Measurements from ENCODE around the gene CSRNP3. TPM values are rescaled to one million over a fixed set of nuclear protein-coding genes. Genes with fewer than 3 reads are reported as not detected.

The CSRNP3 gene
- total and polyA plus RNA-seq, 2 donors (not counting 3 experiments of a cell fraction or from before 2014, with no cell fraction given): not detected

- TF ChIP-seq POLR2A (IDR thresholded peaks at IDR 0.05; ENCODE audit: low read depth, low read length): no peak
- TF ChIP-seq POLR2AphosphoS5 (IDR thresholded peaks at IDR 0.05; ENCODE audit: insufficient read depth, low read depth, low read length): no peak
- TF ChIP-seq GATA2 (IDR thresholded peaks at IDR 0.05; ENCODE audit: insufficient read depth, insufficient read length, low read depth, low read length): no peak
- TF ChIP-seq CTCF (IDR thresholded peaks at IDR 0.05; ENCODE audit: extremely low read depth in 1 of 2, insufficient read depth in 1 of 2, low read depth in 1 of 2, low read length in 2 of 2): no peak
- TF ChIP-seq EZH2 (IDR thresholded peaks at IDR 0.05; ENCODE audit: borderline replicate concordance, low read depth, low read length, severe bottlenecking): no peak
- TF ChIP-seq FOS (IDR thresholded peaks at IDR 0.05; ENCODE audit: borderline replicate concordance, insufficient read depth, low read length): no peak
- TF ChIP-seq MYC (IDR thresholded peaks at IDR 0.05; ENCODE audit: low read depth, low read length): no peak
- TF ChIP-seq JUN (IDR thresholded peaks at IDR 0.05; ENCODE audit: borderline replicate concordance, insufficient read depth, insufficient read length, low read depth): no peak
- no peak for TF ChIP-seq MAX (IDR thresholded peaks at IDR 0.05; ENCODE audit: insufficient read depth, insufficient read length)
- dilution Hi-C loops (cut with MboI; ENCODE audit: extremely low pct_ligation_motif_present, low sequenced_read_pairs): no loop called here
- H3K4me3 ChIP-seq (replicated peaks in 1 of 3; ENCODE audit: insufficient read depth in 1 of 3, low read depth in 1 of 3, low read length in 3 of 3): no peak overlapping the region
- no peaks in the 10 kb centered on the region for H4K20me1 ChIP-seq (replicated peaks; ENCODE audit: control insufficient read depth, extremely low read depth, insufficient read depth, low read length)
- peaks cover 4% of the 10 kb centered on the region in 2 experiments for H3K27me3 ChIP-seq (ENCODE audit: control insufficient read depth in 2 of 2, insufficient read depth in 2 of 2, low read length in 2 of 2)
- peaks cover 3% of the 10 kb centered on the region for H3K4me1 ChIP-seq (ENCODE audit: control insufficient read depth, extremely low read depth, insufficient read depth, low read length)
- intact Hi-C loops (cut with micrococcal nuclease): no loop called here
- DNase-seq (ENCODE audit: low read depth, low spot score) (no peak), FAIRE-seq (no peak)
- H3K9me3 ChIP-seq (replicated peaks; ENCODE audit: control insufficient read depth, insufficient read depth, low read length): no peaks in the 10 kb centered on the region
- BruUV-seq (replicated peaks): no TSS peak
- no peaks in the 10 kb centered on the region for H3K9me1 ChIP-seq (replicated peaks; ENCODE audit: control insufficient read depth, extremely low read depth, insufficient read depth, low read length)
- H3K4me2 ChIP-seq (ENCODE audit: insufficient read depth, low read length): no peak overlapping the region
- H3K9ac ChIP-seq (replicated peaks; ENCODE audit: extremely low read depth, insufficient read depth, low read length): no peak overlapping the region
- H3K79me2 ChIP-seq (ENCODE audit: control insufficient read depth, insufficient read depth, low read length): no peaks in the 10 kb centered on the region
- no peaks in the 10 kb centered on the region for H3K36me3 ChIP-seq (ENCODE audit: control insufficient read depth in 2 of 2, extremely low read depth in 1 of 2, insufficient read depth in 2 of 2, low read length in 2 of 2)
- ChIA-PET CTCF (no interaction called here), POLR2A (no interaction called here)
- H3K27ac ChIP-seq (ENCODE audit: insufficient read depth, low read depth, low read length): no peak overlapping the region
- H2AFZ ChIP-seq (ENCODE audit: low read depth, low read length): no peak overlapping the region
Observed at GRCh38 chr2:165631089-165631488, 161.6 kb downstream of the CSRNP3 start.
